ENCODE measurements around the gene ZNF474. TPM values are rescaled to one million over a fixed set of nuclear protein-coding genes. Genes with fewer than 3 reads are reported as not detected.

The ZNF474 gene
- total RNA-seq, 2 donors from 2014 or later = 0.20 TPM; not detected in 1

DNA sequence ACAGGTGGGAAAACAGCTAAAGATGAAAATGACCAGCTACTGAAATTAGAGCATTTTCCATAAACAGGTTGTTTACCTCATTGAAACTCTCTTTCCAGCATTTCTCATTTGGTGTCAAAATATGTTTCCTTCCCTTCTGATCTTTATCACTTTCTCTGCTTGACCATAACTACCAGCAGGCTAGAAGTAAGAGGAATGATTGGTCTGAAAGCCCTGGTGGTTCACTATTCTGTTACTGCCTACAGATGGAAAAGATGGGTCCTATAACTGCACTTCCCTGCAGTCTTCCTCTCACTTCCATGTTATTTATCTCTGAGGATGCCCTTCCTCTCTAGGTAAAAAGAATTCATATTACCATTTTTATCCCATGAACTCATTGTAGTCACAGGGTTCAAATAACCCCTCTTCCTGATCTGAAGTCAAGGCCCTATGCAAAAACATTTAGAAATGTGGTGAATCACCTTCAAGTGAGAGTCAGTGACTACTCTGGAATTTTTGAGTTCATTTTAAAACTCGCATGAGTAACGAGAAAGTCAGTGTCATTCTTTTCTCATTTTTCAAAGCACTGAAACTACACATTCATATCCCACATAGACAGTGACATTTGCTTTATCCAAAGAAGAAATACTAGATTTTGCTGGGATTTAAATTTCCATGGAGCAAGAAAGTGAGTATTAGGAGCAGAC is 51.7 kb downstream of the ZNF474 start:
- H3K27ac ChIP-seq = no peak overlapping the region
- no peaks in the 10 kb centered on the region for H3K36me3 ChIP-seq
- TF ChIP-seq, protein P1, sequence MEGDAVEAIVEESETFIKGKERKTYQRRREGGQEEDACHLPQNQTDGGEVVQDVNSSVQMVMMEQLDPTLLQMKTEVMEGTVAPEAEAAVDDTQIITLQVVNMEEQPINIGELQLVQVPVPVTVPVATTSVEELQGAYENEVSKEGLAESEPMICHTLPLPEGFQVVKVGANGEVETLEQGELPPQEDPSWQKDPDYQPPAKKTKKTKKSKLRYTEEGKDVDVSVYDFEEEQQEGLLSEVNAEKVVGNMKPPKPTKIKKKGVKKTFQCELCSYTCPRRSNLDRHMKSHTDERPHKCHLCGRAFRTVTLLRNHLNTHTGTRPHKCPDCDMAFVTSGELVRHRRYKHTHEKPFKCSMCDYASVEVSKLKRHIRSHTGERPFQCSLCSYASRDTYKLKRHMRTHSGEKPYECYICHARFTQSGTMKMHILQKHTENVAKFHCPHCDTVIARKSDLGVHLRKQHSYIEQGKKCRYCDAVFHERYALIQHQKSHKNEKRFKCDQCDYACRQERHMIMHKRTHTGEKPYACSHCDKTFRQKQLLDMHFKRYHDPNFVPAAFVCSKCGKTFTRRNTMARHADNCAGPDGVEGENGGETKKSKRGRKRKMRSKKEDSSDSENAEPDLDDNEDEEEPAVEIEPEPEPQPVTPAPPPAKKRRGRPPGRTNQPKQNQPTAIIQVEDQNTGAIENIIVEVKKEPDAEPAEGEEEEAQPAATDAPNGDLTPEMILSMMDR (IDR thresholded peaks at IDR 0.05) = no peak
- H3K9me3 ChIP-seq = no peaks in the 10 kb centered on the region
- no peak for DNase-seq
- H3K4me1 ChIP-seq = peaks cover 8% of the 10 kb centered on the region
- intact Hi-C loops (cut with DNase I) = no loop called here
- no peak overlapping the region for H3K4me3 ChIP-seq
- H3K9ac ChIP-seq (ENCODE audit: low read depth in 2 of 2, low read length in 2 of 2) = no peak overlapping the region
- H3K27me3 ChIP-seq = no peaks in the 10 kb centered on the region

DNA sequence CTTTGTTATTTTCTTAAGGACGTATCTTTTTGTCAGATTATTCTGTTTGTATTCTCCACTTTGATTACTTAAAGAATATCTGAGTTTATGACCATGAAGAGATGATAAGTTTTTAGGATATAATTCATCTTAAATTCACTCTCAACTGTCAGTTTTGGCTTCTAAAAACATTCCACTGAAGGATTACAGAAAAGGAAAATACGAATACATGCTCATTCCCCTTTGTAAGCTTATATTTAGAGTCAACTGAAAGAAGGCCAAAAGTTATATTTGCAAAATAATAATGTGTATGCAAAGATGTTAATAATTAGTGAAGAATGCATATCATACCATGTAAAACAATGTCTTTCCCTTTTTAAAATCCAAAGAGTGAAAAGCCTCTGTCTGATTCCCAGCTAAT is 52.5 kb downstream of the ZNF474 start:
- Histone ChIP-seq H3K9ac (ENCODE audit: low read depth in 2 of 2, low read length in 2 of 2) (no peak overlapping the region), H3K27ac (peak overlapping the region; percentile 79), H3K27me3 (no peaks in the 10 kb centered on the region), H3K9me3 (no peaks in the 10 kb centered on the region), H3K36me3 (no peaks in the 10 kb centered on the region), H3K4me3 (no peak overlapping the region), H3K4me1 (peaks cover 8% of the 10 kb centered on the region)
- intact Hi-C loops (cut with DNase I) = no loop called here
- TF ChIP-seq, protein P1 (IDR thresholded peaks at IDR 0.05) = no peak
- no peak for DNase-seq

DNA sequence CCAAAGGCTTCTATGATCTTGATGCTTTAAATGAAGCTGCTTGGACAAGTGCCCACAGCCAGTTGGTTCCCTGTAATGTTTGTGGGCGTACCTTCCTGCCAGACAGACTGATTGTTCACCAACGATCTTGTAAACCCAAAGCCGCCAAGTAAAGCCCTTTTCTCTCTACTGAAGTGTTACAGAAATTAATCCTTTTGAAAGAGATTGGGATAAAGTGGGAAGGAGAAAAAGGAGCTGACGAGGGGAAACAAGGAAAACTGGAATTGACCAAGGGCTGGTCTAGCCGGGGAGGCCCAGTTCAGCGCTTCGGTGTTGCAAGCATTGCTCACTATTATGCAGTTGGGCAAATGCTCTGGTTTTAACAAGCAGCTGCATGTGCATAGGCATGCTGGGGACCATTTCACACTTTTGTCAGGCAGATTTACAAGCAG is 53.2 kb downstream of the ZNF474 start:
- intact Hi-C loops (cut with DNase I) = no loop called here
- Histone ChIP-seq H3K9ac (ENCODE audit: low read depth in 2 of 2, low read length in 2 of 2) (peak overlapping the region in 1 of 2 donors; percentile 71), H3K4me1 (peaks cover 8% of the 10 kb centered on the region), H3K27ac (peak overlapping the region; percentile 79), H3K27me3 (no peaks in the 10 kb centered on the region), H3K9me3 (no peaks in the 10 kb centered on the region), H3K36me3 (no peaks in the 10 kb centered on the region), H3K4me3 (no peak overlapping the region)
- TF ChIP-seq, protein P1 (IDR thresholded peaks at IDR 0.05) = no peak
- peak; percentile 86 for DNase-seq

DNA sequence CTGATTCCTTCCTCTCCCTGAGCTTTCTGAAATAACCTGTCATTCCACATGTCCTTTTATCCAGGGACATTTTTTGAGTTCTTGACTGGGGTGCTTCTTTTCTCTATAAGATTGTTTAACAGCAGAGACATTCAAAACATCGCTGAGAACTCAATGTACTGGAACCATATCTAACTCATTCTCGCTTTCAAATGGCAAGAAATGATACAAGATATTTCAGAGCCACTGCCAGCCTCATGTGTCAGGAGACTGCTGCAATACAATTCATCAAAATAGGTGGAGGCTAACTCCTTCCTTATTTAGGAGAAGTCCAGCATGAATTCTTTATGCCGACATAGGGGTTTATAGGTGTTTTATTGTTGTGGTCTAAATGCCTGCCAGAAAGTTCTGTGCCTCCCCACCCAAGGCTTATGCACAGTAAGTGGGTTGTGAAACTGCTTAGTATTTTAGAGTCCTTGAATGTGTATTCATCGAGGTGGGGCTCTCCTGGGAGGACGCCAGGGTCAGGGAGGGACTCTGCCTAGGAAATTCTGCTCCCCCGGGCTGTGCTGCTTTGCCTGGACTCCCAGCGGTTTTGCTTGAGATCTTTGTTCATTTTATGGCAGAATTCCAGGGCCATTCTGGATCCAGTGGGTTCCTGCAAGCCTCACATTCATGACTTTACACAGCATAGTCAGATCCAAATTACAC is 53.9 kb downstream of the ZNF474 start:
- H3K4me1 ChIP-seq = peaks cover 11% of the 10 kb centered on the region
- H3K36me3 ChIP-seq = no peaks in the 10 kb centered on the region
- H3K9ac ChIP-seq (ENCODE audit: low read depth in 2 of 2, low read length in 2 of 2) = peak overlapping the region in 1 of 2 donors; percentile 71
- peak overlapping the region; percentile 79 for H3K27ac ChIP-seq
- TF ChIP-seq, protein P1 (IDR thresholded peaks at IDR 0.05) = no peak
- no peaks in the 10 kb centered on the region for H3K9me3 ChIP-seq
- intact Hi-C loops (cut with DNase I) = no loop called here
- no peak overlapping the region for H3K4me3 ChIP-seq
- peak; percentile 93 for DNase-seq
- H3K27me3 ChIP-seq = no peaks in the 10 kb centered on the region

DNA sequence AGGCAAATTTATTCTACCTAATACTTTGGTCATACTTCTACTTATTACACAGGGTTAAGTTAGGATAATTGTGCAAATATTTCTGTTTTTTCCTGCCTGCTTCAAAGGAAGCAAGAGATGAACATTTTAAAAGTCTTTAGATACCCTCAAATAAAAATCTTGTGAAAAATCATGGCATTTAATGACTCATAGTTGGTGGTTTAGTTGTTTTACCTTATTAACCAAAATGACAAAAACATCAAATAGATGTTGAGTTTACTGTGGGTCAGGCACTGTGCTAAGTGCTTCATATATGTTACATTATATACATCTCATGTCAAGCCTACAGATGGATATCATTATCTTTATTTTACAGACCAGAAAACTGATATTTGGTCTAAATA is 54.4 kb downstream of the ZNF474 start:
- Histone ChIP-seq H3K36me3 (no peaks in the 10 kb centered on the region), H3K9me3 (no peaks in the 10 kb centered on the region), H3K4me1 (peaks cover 11% of the 10 kb centered on the region), H3K4me3 (no peak overlapping the region), H3K9ac (ENCODE audit: low read depth in 2 of 2, low read length in 2 of 2) (no peak overlapping the region), H3K27me3 (no peaks in the 10 kb centered on the region), H3K27ac (peak overlapping the region; percentile 79)
- TF ChIP-seq, protein P1 (IDR thresholded peaks at IDR 0.05) = no peak
- intact Hi-C loops (cut with DNase I) = no loop called here
- DNase-seq = no peak

Data from colonic mucosa (tissue), 4 donors.